ENCODE measurements around the gene PHLDA2.

DNA sequence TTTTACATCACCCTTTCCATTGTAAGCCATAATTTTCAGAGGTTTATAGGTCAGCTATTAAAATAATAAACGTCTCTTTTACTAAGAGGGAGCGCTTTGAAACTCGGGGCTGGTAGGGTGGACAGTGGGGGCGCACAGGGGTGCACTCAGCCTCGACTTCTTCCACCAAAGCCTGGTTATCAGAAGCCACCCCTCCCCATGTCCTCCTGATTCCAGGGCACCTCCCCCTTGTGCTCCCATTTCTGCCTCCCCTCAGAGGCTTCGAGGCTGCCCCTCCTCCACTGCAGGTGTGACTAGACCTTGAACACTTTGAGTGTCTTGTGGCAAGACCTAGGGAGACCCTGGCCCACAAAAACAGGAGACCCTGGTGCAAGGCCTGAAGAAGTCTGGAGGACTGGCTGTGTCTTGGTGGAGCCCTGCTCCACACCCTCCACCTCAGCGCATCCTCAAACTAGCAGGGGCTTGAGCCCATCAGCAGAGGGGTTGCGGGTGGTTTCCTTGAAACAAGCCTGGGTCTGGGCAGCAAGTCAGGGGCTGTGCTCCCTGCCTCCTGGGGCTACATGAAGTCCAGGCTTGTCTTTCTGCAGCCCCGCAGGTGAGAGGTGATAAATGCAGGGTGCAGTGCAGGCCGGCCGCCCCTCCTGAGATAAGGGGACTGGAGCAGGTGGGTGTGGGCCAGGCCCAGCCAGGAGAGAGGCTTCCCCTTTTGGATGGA, 46.7 kb downstream of the PHLDA2 start:
- TF ChIP-seq, protein P1, sequence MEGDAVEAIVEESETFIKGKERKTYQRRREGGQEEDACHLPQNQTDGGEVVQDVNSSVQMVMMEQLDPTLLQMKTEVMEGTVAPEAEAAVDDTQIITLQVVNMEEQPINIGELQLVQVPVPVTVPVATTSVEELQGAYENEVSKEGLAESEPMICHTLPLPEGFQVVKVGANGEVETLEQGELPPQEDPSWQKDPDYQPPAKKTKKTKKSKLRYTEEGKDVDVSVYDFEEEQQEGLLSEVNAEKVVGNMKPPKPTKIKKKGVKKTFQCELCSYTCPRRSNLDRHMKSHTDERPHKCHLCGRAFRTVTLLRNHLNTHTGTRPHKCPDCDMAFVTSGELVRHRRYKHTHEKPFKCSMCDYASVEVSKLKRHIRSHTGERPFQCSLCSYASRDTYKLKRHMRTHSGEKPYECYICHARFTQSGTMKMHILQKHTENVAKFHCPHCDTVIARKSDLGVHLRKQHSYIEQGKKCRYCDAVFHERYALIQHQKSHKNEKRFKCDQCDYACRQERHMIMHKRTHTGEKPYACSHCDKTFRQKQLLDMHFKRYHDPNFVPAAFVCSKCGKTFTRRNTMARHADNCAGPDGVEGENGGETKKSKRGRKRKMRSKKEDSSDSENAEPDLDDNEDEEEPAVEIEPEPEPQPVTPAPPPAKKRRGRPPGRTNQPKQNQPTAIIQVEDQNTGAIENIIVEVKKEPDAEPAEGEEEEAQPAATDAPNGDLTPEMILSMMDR (IDR thresholded peaks at IDR 0.05), result no peak
- TF ChIP-seq POLR2A (IDR thresholded peaks at IDR 0.05), result no peak

Measured in Peyer's patch (tissue), 4 donors.